Epidermal melanocyte (primary cell): ENCODE measurements around the gene ZBTB37.
A peak's percentile ranks its signal among the peaks of the same experiment; 100 is the strongest.
"Not testable (repeated sequence)": the region's sequence is repeated elsewhere in the genome, so short reads cannot be mapped to it uniquely, and the experiment has no call there.

ENCODE experiments used
- DNase-seq: peaks from one replicate; pipeline ENCODE4 v3.0.0; 2011; ENCODE audit warnings: low spot score; ENCODE audit not compliant: insufficient read length

ZBTB37 gene

GRCh38 chr1:173868266-173869020 lies at the start of gene ZBTB37:
Gene ZBTB37 (plus strand): TSS chr1:173868380. CDS start chr1:173870226, 1,846 bp downstream.
- DNase-seq = peak; percentile 29

- DNase-seq = no peak
Measured at GRCh38 chr1:173818459-173818858, 49.7 kb upstream of the ZBTB37 start.

- no peak for DNase-seq
Measured at GRCh38 chr1:173821680-173822079, 46.5 kb upstream of the ZBTB37 start.

DNA sequence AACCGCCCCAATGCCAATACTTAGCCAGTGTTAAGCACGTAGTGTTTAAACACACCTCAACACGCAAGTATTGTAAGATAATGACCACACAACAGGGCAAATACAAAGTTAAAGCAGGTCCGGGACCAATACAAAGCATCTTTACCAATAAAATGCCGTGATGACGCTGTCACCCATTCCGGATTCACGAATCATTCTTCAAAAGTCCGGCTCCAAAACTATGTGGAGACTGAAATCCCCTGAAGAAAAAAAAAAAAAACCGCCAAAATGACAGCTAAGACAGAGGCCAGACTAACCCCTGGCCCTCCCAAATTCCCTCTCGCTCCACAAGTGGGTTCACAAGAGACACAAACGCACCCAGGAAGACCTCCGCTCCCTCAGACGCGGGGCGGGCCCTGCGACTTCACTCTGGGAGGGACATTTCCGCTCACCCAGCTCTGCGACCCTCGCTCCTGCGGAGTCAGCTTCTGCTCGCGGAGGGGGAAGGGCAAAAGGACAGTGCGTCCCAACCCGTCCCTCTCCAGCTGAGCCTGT lies 44.3 kb upstream of the ZBTB37 start:
- DNase-seq = no peak

GRCh38 chr1:173824315-173825081 lies 43.7 kb upstream of the ZBTB37 start, which contains the start of the genes CENPL and DARS2:
Gene CENPL (minus strand): TSS chr1:173824883. CDS start chr1:173811299, 13,584 bp downstream.
Gene DARS2 (plus strand): TSS chr1:173824673. CDS start chr1:173825230, 557 bp downstream.
- peak; percentile 92 for DNase-seq

GRCh38 chr1:173827611-173828010 lies 40.6 kb upstream of the ZBTB37 start:
- DNase-seq = no peak

DNA sequence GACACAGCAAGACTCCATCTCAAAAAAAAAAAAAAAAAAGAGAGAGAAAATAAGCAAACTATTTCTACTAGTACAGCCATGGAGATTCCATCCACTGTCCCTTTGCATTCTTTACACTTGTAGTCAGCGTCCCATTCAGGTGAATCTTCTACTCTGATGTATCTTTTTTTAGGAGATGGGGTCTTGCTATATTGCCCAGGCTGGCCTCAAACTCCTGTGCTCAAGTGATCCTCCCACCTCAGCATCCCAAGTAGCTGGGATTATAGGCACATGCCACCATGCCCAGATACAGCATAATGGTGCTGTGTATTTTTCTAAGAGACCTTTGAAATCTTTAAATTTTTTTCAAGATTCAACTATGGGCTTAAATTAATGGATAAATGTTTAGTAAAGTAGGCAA lies 35.4 kb upstream of the ZBTB37 start:
- DNase-seq = no peak

DNA sequence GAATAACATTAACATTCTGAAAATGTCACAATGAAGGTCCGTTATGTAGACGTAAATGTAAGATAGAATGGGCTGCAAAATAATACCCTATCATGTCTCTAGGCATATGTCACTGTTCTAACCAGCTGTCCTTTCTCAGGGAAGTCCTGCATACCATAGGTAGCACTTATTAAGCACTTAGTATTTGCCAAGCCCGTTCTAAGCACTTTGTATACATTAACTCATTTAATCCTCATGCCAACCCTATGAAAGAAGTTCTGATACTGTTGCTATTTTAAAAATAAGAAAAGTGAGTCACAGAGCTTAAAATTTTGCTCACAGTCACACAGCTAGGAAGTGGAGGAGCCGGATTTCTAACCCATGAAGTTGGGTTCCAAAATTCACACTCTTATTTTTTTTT lies 16.1 kb upstream of the ZBTB37 start:
- DNase-seq = no peak

DNA sequence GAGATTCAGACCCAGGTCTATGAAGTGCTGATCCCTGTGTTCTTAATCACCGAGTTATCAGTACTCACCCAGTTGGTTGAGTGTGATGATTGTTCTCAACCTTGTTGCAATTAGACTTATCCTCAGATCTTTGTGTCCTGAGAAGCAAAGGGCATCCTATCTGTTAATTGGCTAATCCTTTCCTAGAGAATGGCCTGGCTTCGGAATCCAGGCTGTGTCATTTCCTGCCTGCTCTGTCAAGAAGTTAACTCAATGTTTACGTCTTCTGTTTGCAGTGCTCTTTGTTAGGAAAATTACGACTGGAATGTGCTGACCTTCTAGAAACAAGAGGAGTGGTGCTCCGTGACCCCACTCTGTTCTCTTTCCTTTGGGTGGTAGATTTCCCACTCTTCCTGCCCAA lies 15.1 kb upstream of the ZBTB37 start:
- no peak for DNase-seq

GRCh38 chr1:173856014-173856413 lies 12.2 kb upstream of the ZBTB37 start:
- no peak for DNase-seq

DNA sequence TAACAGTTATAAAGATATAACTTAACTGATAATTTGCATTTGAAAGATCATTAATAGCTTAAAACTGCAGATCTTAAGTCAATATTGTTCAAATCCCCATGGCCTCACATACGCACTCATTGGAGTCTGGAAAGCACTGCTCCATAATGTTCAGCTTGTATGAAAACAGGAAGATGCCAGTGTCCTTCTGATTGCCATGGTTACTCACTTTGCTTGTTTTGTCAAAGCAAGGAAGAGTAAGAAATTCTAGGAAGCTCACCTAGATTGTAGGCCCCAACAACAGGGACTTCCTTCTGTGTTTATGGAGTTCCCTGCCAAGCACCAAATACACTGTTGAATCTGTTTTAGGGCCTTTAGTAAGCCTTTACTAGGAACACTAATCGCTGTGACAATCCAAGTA lies 11.3 kb upstream of the ZBTB37 start:
- no peak for DNase-seq

DNA sequence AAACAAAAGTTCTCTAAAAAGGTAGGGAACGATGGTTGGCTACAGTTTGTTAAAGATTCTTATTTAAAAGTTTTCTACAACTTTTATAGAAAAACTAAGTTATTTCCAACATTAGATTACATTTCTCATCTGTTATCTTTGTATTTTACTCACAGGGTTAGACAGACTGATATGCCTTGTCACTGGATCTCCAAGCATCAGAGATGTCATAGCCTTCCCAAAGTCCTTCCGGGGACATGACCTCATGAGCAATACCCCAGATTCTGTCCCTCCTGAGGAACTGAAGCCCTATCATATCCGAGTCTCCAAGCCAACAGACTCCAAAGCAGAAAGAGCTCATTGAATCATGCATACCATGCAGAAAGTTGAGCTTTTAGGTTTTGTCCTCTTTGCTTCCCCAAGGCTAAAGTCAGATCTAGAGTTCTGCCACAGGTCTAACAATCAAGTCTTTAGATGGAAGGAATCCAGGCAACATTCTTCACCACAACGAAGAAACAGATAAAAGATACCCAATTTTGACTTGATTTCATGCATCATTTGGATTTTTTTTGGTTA lies 10.7 kb upstream of the ZBTB37 start:
- DNase-seq = no peak

GRCh38 chr1:173859547-173859946 lies 8.6 kb upstream of the ZBTB37 start:
- DNase-seq = not testable (repeated sequence)

GRCh38 chr1:173860065-173860464 lies 8.1 kb upstream of the ZBTB37 start:
- DNase-seq = no peak

- DNase-seq = no peak
Measured at GRCh38 chr1:173861731-173862145, 6.4 kb upstream of the ZBTB37 start.

DNA sequence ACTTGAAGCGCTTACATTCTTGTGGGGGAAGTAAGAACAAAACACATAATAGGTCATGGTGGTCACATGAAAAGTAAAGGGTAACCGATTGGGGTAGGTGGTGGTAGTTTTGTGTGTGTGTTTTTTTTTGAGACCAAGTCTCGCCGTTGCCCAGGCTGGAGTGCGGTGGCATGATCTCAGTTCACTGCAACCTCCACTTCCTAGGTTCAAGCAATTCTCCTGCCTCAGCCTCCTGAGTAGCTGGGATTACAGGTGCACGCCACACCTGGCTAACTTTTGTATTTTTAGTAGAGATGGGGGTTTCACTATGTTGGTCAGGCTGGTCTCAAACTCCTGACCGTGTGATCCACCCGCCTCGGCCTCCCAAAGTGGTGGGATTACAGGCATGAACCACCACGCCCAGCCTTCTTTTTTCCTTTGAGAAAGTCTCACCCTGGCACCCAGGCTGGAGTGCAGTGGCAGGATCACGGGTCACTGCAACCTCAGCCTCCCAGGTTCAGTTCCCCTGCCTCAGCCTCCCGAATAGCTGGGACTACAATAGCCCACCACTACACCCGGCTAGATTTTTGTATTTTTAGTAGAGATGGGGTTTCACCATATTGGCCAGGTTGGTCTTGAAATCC lies 5.9 kb upstream of the ZBTB37 start:
- not testable (repeated sequence) for DNase-seq

DNA sequence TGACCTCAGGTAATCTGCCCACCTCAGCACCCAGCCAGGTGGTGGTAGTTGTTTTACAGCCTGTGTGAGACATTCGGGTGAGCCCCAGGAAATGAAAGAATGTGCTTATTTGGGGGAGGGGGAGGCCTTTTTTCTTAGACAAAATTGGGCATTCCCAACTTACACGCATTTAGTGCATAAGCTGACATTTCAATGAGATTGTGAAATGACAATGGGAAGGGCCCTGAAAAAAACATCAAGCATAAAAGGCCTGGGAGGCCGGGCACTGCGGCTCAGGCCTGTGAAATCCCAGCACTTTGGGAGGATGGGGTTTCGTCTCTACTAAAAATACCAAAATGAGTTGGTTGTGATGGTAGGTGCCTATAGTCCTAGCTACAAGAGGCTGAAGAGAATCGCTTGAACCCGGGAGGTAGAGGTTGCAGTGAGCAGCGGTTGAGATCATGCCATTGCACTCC lies 5.4 kb upstream of the ZBTB37 start:
- no peak for DNase-seq

DNA sequence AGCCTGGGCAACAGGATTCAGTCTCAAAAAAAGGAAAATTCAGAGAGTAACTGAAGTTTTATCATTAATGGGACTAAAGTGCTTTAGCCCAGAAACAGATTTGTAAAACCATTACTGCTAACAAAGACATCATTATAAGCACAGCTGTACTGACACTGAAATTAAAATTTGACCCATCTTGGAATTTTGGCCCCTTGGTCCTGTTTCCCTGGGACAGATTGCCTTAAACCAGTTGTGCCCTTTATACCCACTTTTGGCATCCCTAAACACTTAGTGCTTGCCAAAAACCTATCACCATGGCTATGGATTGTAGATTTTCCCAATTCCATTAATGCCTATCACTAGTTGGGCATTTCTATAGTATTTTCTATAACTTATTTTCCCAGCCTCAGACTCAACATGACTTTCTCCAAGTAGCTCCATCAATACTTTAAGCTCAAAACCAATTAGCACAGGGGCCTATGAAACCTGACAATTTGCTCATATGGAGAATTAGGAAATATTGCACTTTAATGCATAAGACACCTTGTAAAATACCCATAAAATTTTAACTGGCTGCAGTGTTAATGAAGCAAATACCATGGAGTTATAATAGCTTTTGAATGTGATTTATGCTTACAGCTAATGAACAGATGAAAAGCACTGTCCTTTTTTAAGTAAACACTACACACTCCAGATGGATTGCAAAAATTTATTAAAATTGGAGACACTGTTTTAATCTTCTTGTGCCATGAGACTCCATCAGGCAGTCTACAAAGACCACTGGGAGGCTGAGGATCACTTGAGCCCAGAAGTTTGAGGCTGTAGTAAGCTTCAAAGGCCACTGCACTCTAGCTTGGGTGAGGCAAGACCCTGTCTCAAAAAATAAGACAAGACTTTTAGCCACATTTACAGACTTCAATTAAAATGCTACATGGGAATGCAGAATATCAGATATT lies 4.7 kb upstream of the ZBTB37 start:
- DNase-seq = no peak

DNA sequence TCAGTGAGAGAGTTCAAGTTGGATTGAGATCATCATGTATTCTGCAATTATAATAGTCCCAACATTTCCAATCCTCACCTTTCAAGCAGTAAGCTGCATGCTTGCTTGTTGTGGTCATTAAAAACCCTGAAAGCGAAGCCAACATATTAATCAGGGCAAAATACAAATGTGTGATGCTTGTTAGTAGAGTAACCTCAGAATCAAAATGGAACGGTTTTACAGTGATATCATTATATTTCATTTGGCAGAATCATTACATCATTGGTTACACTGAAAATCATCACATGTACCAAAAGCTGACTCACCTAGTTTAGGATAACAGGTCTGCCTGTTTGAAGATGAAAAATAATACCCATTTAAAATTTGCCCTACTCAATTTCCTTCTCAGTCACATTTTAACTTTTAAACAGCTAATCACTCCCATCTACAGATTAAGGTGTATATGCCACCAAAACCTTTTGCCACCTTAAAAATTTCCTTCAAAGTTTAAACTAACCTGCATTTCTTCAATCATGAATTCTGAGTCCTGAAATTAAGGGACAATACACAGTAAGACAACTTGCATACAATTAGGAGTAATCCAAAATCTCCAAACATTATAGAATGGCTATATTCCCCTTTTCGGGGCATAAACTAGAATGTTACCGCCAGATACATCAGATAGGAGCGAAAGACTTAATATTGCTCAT lies 3.9 kb upstream of the ZBTB37 start:
- no peak for DNase-seq
